Hematopoietic multipotent progenitor cell treated with erythropoietin and hydrocortisone succinate and interleukin-3 and kit ligand, for 17 days (in vitro differentiated cells): ENCODE measurements around the gene KANK2.
"Not testable (repeated sequence)": the region's sequence is repeated elsewhere in the genome, so short reads cannot be mapped to it uniquely, and the experiment has no call there.

Source experiments
- DNase-seq: peaks from one replicate; pipeline ENCODE4 v3.0.0-alpha.2; 2015; ENCODE audit warnings: low spot score

KANK2 gene

DNA sequence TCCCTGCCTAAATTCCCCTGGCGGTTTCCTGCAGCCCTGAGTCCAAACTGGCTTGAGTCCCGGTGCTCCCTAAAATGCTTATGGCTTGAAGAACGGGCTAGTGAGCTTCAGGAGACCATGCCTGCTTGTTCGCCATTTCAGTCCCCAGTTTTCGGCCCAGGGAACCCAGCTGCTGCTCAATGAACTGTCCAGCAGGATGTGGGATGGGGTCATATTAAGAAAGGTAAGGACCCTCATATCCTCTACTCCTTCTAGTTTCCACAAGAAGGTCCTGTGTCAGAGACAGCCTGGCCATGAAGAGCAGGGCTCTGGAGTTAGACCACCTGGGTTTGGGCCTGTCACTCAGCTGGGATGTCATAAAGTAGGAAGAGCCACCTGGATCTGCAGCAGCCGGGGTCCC is 24.8 kb downstream of the KANK2 start:
- DNase-seq = no peak

DNA sequence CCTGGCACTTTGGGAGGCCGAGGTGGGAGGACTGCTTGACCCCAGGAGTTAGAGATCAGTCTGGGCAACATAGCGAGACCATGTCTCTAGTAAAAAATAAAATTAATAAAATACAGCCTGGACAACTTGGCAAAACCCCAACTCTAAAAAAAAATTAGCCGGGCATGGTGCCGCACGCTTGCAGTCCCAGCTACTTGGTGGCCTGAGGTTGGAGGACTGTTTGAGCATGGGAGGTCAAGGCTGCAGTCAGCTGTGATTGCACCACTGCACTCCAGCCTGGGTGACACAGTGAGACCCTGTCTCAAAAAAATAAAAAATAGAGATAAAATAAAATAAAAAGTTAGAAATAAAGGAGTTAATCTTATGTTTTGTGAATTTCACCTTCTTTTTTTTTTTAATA is 26.2 kb downstream of the KANK2 start:
- DNase-seq = no peak

DNA sequence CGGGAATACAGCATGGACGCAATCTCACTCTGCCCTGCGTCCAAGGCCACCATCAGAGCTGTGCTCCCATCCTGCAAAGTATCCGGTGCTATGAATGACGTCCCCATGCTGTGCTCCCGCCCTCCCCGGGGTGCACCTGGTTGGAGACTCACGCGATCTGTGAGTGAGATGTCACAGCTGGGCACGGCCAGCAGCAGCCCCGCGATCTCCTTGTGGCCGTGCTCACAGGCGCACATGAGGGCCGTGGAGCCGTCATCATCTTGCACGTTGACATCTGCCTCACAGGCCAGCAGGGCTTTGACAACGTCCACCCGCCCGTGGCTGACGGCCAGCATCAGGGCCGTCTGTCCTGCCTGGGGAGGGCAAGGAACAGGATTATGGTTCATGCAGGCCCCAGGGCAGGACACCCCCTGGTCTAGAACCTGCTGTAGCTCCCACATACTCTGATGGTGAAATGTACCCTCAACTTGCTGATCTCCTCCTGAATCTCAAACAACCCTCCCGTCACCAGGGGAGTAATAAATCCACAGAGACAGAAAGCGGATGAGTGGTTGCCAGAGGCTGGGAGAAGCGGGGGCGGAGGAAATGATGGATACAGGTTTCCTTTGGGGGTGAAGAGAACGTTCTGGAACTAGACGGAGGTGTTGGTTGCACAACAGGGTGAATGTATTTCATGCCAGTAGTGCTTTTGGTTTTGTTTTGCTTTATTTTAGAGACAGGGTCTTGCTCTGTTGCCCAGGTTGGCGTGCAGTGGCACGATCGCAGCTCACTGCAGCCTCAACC is 27.3 kb downstream of the KANK2 start:
- no peak for DNase-seq

DNA sequence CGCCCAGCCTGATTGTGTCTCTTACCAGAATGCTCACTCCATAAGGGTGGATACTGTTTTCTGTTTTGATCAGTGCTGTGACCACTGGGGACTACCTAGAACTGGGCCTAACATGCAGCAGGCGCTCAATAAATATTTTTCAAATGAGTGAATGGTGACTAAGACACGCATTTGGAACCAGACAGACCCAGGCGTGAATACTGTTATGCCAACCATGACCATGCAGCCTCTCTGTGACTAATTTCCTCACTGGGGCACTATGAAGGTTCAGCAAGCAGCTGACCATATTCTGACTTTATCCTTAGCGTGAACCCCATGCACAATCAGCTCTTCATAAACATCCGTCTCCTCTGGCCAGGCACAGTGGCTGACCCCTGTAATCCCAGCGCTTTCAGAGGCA is 28.8 kb downstream of the KANK2 start:
- DNase-seq = no peak

DNA sequence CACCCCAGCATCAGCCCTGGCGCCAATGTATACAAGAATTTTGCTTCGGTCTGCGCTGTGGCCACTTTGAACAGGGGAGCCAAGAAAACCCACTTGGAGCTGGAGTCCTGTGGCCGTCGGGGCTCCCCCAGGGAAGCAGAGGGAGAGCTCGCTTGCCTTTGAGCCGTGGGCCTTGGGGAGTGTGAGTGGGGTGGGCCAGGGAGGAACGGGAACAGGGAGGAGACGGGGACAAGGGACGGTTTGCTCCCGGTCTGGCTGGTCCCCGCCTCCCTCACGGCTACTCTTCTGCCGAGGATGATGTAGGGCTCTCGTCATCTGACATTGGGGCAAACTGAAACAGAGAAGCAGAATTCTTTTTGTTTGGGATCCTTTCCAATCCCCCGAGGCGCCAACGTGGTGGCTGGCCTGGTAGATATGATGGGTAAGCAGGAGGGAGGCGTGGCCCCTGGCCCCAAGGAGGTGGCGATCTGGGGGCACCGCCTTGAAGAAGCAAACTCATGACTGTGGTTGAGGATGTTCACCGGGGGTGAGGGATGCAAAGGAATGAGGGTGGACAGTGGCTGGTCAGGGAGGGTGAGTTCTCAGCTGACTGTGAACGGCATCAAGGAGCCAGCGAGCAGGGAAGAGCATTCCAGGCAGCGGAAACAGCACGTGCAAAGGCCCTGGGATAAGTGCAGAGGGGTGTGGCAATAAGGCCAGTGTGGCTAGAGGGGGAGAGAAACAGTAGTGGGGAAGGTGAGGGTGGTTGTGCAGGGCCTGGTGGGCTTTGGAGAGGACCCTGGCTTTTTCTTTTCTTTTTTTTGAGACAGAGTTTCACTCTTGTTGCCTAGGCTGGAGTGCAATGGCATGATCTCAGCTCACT is 30.8 kb downstream of the KANK2 start:
- DNase-seq = no peak

DNA sequence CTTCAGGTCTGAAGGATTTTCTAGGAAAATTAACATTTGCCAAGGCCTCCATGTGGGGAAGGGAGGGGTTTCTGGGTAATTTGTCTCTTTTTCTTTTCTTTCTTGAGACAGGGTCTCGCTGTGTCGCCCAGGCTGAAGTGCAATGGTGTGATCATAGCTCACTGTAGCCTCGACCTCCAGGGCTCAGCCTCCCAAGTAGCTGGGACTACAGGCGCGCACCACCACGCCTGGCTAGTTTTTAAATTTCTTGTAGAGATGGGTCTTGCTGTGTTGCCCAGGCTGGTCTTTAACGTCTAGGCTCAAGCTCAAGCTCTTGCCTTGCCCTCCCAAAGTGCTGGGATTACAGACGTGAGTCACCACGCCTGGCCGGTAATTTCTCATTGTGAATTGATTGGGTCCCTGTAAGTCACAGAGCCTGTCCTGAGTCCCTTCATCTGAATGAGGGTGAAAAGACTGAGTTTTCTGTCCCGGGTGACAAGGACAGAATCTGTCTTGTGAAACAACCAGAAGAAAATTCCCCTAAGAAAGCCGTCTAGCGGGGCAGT is 31.8 kb downstream of the KANK2 start:
- no peak for DNase-seq

DNA sequence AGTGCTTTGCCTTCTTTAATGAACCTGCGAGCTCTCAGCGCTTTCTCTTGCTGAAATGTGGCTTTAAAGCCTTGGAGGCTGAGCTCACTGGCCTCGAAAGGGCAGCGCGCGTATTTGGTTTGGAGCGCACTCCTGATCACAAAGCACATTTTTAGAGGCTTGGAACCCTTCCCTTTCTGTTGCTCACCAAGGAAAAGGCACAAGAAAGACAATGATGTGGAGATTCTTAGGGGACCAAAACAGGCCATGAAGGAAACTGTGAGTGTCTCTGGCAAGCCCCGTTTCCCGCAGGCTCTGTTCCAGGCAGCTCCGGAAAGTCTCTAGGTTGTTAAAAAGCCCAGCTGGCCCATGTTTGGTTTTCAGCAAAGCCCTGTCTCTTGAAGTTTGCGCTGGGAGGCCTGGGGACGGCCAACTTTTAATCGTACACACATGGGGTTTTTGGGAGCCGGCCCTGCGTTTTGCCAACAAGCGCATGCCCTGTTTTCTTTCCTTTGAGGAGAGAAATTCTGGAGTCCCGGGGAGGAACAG is 32.4 kb downstream of the KANK2 start:
- DNase-seq = no peak

DNA sequence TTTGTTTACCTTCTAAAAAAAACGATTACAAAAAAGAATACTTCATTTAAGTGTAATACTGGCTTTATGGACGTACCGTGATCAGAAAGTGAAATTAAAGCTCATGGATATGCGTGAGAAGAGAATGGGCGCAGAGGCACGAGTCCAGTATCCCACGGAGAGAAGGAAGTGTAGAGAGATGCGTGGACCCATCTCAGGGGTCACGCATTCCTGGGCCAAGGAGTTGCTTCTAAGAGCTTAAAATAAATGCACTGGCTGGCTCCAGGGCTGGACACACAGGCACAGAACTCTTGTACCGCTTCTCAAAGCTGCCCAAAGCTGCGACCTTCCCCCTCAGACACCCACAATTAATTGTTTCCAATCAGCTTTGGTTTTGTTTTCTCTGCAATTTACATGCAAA is 33.0 kb downstream of the KANK2 start:
- DNase-seq = no peak

DNA sequence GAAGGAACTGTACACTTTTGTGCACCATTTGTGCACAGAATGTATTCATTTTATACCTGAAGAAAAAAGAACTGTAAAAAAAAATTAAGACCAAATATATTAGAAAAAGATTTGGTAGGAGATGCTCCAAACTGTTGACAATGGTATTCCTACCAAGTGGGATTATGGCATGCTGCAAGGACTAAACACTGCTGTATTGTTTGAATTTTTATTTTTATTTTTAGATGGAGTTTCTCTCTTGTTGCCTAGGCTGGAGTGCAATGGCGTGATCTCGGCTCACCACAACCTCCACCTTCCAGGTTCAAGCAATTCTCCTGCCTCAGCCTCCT is 36.9 kb downstream of the KANK2 start:
- DNase-seq = not testable (repeated sequence)

DNA sequence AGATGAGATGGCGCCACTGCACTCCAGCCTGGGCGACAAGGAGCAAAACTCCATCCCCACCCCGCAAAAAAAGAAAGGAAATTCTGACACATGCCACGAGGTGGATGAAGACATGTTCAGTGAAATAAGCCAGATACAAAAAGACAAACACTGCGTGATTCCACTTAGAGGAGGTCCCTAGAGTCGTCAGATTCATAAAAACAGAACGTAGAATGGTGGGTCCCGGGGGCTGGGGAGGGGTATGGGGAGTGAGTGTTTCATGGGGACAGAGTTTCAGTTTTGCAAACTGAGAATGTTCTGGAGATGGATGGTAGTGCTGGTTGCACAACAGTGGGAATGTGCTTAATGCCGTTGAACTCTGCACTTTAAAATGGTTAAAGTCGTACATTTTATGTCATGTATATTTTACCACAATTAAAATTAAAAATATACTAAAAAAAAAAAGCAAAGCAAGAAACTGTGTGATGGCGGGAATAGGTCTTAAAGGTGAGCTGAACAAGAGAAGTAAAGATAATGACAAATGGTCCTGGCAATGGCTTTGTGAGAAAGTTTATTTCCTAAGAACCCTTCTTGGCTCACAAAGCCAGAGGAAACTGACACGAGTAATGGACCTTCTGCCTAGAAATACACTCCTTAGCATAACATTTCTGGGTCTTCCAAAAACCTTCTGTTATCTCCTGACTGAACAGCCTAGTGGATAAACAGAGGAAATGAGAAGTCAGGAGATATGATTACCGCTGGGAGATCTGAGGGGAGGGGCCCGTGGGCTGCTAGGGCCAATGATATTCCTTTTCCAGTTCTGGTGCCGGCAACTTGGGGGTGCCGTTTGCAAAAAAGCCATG is 37.5 kb downstream of the KANK2 start:
- DNase-seq = no peak

DNA sequence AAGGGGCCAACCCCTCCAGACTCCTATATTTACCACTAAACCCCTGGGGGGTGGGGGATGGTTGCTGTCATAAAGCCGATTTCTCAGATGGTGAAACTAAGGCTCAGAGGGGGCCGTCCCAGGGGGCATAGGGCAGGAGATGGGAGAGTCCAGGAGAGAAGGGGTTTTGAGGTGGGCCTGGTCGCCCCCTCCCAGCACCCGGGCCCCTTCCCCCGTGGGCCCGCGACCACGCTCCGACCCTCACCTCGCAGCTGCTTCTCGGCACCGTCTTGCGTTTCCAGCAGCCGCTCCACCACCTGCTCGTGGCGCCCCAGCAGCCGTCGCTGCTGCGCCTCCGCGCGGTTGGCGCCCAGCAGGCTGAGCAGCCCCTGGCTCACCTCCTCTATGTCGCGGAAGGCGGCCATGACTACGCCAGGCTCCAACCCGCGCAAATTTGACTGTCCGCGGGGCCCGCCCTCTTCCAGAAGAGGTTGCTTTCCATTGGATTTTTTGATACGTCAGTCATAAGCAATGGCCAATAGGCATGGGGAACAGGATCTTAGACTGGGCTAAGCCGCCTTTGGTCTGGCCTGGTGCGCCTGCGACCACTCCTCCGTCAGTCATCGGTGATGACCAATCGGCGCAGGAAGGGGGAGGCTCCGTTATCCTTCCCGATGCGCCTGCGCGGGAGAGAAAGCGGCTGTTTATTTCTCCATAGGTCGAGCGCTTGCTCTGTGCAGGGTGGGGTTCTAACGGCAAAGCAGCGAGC is 41.8 kb downstream of the KANK2 start, which contains the start of gene SPC24:
Gene SPC24, minus strand, starts transcription at position 410 of the 748 bp plus-strand sequence. Its CDS starts 6 bp downstream, at position 404.
- peak; percentile 97 for DNase-seq

DNA sequence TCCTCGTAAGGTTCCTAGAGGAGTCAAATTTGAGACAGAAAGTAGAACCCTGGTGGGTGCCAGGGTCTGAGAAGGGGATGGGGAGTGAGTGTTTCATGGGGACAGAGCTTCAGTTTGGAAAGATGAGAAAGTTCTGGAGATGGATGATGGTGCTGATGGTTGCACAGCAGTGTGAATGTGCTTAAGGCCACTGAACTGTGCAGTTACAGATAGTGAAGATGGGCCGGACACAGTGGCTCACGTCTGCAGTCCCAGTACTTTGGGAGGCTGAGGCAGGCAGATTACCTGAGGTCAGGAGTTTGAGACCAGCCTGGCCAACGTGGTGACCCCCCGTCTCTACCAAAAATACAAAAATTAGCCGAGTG is 42.7 kb downstream of the KANK2 start:
- DNase-seq = peak; percentile 47

DNA sequence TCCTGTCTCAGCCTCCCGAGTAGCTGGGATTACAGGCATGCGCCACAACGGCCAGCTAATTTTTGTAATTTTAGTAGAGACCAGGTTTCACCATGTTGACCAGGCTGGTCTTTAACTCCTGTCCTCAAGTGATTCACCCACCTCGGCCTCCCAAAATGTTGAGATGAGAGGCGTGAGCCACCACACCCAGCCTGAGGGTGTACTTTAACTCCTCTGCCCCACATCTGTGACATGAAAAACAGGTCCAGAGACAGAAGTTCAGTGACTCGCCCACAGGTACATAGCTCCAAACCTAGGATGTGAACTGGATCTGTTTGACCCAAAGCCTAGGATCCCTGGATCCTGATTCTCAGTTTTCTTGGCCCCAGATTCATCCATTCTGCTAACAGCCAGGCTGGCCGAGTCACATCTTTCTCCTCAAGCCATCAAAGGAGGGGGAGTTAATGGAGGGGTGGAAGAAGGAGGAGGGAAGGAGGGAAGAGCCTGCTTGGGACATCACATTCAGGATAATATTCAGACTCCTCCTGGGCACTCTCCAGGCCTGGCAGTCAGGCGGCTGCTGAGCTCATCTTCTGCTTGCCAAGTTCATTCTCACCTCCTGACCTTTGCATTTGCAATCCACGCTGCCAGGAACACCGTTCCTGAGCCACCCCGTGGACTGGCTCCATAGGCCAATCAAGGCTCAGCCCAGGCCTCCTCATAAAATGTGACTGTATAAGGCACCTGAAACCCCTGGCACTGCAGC is 44.9 kb downstream of the KANK2 start:
- DNase-seq = peak; percentile 42

DNA sequence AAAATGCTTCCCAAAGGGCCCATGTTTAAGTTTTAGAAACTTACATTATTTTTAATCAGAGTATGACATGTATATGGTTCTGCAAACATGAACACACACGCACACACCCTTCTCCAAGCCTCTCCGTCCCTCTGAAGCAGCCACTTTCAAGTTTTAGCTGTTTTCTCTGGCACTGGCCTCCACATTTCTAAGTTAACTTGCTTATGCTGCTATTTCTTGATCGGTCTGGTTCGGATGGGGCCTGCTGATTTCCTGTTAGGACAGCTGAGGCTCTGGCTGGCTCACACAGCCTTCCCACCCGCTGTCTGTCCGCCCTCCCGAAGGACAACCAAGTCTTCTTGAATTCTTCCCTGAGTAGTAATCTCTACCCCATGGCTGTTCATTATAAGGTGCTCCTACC is 46.2 kb downstream of the KANK2 start:
- DNase-seq = no peak

DNA sequence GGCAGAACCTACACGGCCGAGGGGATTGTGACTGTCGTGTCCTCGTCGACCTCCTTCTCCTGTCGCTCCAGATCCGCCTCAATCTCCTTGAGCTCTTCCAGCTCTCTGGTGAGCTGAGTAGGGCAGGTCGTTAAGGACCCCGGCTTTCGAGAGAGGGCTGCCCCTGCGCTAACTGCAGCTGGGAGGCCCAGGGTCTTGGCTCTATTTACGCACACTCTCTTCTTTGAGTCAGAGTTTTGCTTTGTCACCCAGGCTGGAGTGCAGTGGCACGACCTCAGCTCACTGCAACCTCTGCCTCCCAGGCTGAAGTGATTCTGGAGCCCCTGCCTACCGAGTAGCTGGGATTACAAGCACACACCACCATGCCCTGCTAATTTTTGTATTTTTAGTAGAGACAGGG is 49.3 kb downstream of the KANK2 start:
- DNase-seq = no peak

DNA sequence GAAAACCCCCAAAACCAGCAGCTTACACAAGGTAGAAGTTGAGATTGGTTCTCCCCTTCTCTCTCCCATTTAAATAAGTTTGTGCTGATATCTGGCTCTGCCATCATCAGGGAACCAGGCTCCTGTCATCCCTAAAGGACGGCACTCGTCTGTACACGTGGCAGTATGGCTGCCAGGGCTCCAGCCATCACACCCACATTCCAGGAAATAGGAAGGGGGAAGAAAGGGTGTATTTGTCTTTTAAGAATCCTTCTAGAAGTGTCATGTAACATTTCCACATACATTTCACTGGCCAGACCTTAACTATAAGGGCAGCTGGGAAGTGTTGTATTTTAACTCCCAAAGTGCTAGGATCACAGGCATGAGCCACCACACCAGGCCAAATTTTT is 51.8 kb downstream of the KANK2 start:
- no peak for DNase-seq

DNA sequence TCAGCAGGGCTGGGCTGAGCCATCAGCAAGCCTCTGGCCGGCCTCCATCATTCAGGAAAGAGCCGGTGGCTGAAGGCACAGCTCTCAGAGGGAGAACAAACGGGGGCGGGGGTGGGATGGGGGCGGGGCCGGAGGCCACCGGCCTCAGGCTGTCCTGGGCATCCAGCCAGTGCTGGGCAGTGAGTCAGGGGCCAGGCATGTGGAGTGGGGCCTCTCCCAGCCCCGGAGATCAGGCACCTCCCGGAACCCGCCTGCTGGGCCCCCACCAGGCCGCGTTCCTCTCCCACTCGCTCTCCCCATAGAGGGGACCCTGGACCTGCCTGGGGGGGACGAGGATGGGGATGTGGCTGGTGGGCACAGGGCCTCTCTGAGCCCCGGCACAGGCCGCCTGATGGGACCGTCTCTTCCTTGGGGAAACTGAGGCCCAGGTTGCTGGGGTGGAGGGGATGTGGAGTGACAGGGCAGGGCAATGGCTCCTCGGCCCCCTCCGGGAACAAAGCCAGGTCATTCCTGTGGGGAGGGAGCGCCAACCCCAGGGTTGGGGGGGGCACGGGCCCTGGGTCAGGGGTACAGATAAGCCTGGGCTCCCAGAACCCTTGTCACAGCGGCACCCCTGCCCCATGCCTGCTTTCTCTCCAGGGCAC is 54.7 kb downstream of the KANK2 start:
- DNase-seq = no peak

DNA sequence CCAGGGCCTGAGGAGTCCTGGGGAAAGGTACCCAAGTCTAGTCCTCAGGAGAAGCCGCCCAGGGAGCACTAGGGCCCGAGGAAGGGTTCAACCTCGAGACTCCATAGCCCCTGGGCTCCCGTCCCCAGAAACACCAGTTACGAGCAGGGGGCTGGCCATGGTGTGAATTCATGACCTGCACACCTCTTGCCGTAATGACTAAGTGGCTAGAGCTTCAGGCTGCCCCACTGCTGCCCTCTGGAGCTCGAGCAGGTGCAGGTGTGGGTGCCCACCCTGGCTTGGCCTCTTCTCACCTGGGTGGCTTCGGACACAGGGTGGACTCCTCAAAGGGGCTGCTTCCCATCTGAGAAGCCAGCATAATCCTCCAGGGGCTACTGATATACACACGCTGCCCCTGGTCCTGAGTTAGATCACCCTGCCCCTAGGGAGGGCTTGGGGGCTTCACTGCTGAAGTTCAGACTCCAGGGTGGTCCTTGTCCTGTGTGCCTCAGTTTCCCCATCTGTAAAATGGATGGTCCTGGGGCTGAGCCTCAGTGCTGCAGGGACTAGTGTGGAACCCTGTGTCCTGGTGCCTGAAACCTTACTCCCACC is 55.3 kb downstream of the KANK2 start:
- DNase-seq = no peak

DNA sequence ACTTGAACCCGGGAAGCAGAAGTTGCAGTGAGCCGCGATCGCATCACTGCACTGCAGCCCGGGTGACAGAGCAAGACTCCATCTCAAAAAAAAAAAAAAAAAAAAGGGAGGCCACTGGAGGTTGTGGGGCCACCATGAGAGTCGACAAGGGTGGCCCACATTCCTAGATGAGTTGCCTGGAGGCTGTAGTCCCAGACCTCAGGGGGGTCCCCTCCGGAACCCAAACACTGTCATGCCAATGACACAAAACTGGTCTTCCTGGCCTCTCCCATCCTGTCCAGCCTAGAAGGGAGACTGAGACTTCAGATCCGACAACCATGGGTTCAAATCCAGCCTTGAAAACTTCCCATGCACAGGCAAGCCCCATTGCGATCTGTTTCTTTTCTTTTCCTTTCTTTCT is 56.4 kb downstream of the KANK2 start:
- DNase-seq = no peak
